Peyer's patch (tissue), 4 donors: ENCODE measurements around the gene HLA-DRA.

Source experiments
- POLR2A ChIP-seq, 2 donors: fragments of 450-650 bp; IDR thresholded peaks; one replicate each; pipeline ENCODE4 v1.5.1; 2017; ENCODE audit warnings: antibody characterized with exemption in 2 of 2, mild to moderate bottlenecking in 2 of 2, moderate library complexity in 2 of 2
- TF ChIP-seq, protein P1 (sequence below), 6 experiments: fragments of 450-650 bp in 4 of 6; fragments of 200-600 bp in 2 of 6; sonication (generic) in 1 of 6; IDR thresholded peaks; one replicate each; pipeline ENCODE4 v1.5.1; 2017 to 2019; ENCODE audit warnings: antibody characterized with exemption in 6 of 6, mild to moderate bottlenecking in 3 of 6, moderate library complexity in 1 of 6

DNA sequence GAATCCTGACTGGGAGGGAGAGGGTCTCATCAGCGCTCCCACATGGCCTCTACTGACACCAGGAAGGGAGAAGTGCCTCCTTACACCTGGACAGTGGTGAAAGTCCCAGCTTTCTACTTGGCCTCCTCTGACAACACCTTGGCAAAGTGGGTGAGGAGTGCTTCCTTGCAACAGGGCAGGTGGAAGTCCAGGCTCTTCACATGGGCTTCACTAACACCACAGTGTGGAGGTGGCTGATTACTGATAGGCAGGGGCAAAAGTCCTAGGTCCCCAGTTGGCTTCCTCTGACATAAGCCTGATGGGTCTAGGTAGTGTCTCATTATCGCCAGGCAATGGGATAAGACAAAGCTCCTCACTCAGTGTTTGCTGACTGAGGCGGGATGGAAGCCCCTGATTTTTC is 9.5 kb upstream of the HLA-DRA start:
- TF ChIP-seq, protein P1, sequence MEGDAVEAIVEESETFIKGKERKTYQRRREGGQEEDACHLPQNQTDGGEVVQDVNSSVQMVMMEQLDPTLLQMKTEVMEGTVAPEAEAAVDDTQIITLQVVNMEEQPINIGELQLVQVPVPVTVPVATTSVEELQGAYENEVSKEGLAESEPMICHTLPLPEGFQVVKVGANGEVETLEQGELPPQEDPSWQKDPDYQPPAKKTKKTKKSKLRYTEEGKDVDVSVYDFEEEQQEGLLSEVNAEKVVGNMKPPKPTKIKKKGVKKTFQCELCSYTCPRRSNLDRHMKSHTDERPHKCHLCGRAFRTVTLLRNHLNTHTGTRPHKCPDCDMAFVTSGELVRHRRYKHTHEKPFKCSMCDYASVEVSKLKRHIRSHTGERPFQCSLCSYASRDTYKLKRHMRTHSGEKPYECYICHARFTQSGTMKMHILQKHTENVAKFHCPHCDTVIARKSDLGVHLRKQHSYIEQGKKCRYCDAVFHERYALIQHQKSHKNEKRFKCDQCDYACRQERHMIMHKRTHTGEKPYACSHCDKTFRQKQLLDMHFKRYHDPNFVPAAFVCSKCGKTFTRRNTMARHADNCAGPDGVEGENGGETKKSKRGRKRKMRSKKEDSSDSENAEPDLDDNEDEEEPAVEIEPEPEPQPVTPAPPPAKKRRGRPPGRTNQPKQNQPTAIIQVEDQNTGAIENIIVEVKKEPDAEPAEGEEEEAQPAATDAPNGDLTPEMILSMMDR (IDR thresholded peaks at IDR 0.05), result no peak
- peak in 1 of 2 donors; percentile 33 for TF ChIP-seq POLR2A (IDR thresholded peaks at IDR 0.05)
